Measurements from ENCODE around the gene NRXN3.

- TF ChIP-seq CTCF (conservative IDR thresholded peaks at IDR 0.05), result no peak
- TF ChIP-seq EZH2 (IDR thresholded peaks at IDR 0.05; ENCODE audit: low read depth), result no peak
Observed at GRCh38 chr14:78446807-78447206, 276.6 kb downstream of the NRXN3 start.

All from PC-9 (cell line).